ENCODE data around the gene LRRC75A.

Gene LRRC75A

GRCh38 chr17:16471295-16471694, 20.7 kb downstream of the LRRC75A start:
- H3K9me2 ChIP-seq (replicated peaks; ENCODE audit: low read depth, low read length): no peaks in the 10 kb centered on the region
- H2AFZ ChIP-seq (ENCODE audit: low read length): no peak overlapping the region
- no peak overlapping the region for H3K4me2 ChIP-seq (ENCODE audit: low read depth, low read length, poor library complexity, severe bottlenecking)
- no peaks in the 10 kb centered on the region for H4K20me1 ChIP-seq (ENCODE audit: insufficient read depth, low read length, poor library complexity, severe bottlenecking)
- no peaks in the 10 kb centered on the region for H3K4me1 ChIP-seq (ENCODE audit: insufficient read depth, low read length, poor library complexity, severe bottlenecking)
- H3K4me3 ChIP-seq (ENCODE audit: low read length, poor library complexity, severe bottlenecking): no peak overlapping the region
- no peaks in the 10 kb centered on the region for H3K36me3 ChIP-seq (ENCODE audit: insufficient read depth, low read length)
- no peaks in the 10 kb centered on the region for H3F3A ChIP-seq (ENCODE audit: low read depth)
- TF ChIP-seq EZH2phosphoT487 (IDR thresholded peaks at IDR 0.05; ENCODE audit: borderline replicate concordance): no peak
- TF ChIP-seq, protein P1, sequence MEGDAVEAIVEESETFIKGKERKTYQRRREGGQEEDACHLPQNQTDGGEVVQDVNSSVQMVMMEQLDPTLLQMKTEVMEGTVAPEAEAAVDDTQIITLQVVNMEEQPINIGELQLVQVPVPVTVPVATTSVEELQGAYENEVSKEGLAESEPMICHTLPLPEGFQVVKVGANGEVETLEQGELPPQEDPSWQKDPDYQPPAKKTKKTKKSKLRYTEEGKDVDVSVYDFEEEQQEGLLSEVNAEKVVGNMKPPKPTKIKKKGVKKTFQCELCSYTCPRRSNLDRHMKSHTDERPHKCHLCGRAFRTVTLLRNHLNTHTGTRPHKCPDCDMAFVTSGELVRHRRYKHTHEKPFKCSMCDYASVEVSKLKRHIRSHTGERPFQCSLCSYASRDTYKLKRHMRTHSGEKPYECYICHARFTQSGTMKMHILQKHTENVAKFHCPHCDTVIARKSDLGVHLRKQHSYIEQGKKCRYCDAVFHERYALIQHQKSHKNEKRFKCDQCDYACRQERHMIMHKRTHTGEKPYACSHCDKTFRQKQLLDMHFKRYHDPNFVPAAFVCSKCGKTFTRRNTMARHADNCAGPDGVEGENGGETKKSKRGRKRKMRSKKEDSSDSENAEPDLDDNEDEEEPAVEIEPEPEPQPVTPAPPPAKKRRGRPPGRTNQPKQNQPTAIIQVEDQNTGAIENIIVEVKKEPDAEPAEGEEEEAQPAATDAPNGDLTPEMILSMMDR (conservative IDR thresholded peaks at IDR 0.05; ENCODE audit: low read length): no peak
- H3K79me2 ChIP-seq (ENCODE audit: insufficient read depth, low read length): no peaks in the 10 kb centered on the region
- H3K9me3 ChIP-seq (ENCODE audit: insufficient read depth, low read depth, low read length): no peaks in the 10 kb centered on the region
- H3K9ac ChIP-seq (ENCODE audit: low read depth, low read length, poor library complexity, severe bottlenecking): no peak overlapping the region
- no peaks in the 10 kb centered on the region for H3K27me3 ChIP-seq (ENCODE audit: insufficient read depth, low read length, poor library complexity, severe bottlenecking)

- no peaks in the 10 kb centered on the region for H4K20me1 ChIP-seq (ENCODE audit: insufficient read depth, low read length, poor library complexity, severe bottlenecking)
- no peak overlapping the region for H3K4me3 ChIP-seq (ENCODE audit: low read length, poor library complexity, severe bottlenecking)
- H3F3A ChIP-seq (ENCODE audit: low read depth): no peaks in the 10 kb centered on the region
- H3K79me2 ChIP-seq (ENCODE audit: insufficient read depth, low read length): no peaks in the 10 kb centered on the region
- no peaks in the 10 kb centered on the region for H3K27me3 ChIP-seq (ENCODE audit: insufficient read depth, low read length, poor library complexity, severe bottlenecking)
- no peaks in the 10 kb centered on the region for H3K9me3 ChIP-seq (ENCODE audit: insufficient read depth, low read depth, low read length)
- no peak for TF ChIP-seq EZH2phosphoT487 (IDR thresholded peaks at IDR 0.05; ENCODE audit: borderline replicate concordance)
- TF ChIP-seq, protein P1 (conservative IDR thresholded peaks at IDR 0.05; ENCODE audit: low read length): no peak
- peaks cover 6% of the 10 kb centered on the region for H3K4me1 ChIP-seq (ENCODE audit: insufficient read depth, low read length, poor library complexity, severe bottlenecking)
- no peak overlapping the region for H2AFZ ChIP-seq (ENCODE audit: low read length)
- H3K4me2 ChIP-seq (ENCODE audit: low read depth, low read length, poor library complexity, severe bottlenecking): no peak overlapping the region
- no peak overlapping the region for H3K9ac ChIP-seq (ENCODE audit: low read depth, low read length, poor library complexity, severe bottlenecking)
- no peaks in the 10 kb centered on the region for H3K36me3 ChIP-seq (ENCODE audit: insufficient read depth, low read length)
- H3K9me2 ChIP-seq (replicated peaks; ENCODE audit: low read depth, low read length): no peaks in the 10 kb centered on the region
Observed at GRCh38 chr17:16470265-16470664, 21.7 kb downstream of the LRRC75A start.

- Histone ChIP-seq H3K36me3 (ENCODE audit: insufficient read depth, low read length) (no peaks in the 10 kb centered on the region), H2AFZ (ENCODE audit: low read length) (no peak overlapping the region), H3K79me2 (ENCODE audit: insufficient read depth, low read length) (no peaks in the 10 kb centered on the region), H3K27me3 (ENCODE audit: insufficient read depth, low read length, poor library complexity, severe bottlenecking) (no peaks in the 10 kb centered on the region), H3K4me2 (ENCODE audit: low read depth, low read length, poor library complexity, severe bottlenecking) (no peak overlapping the region), H4K20me1 (ENCODE audit: insufficient read depth, low read length, poor library complexity, severe bottlenecking) (no peaks in the 10 kb centered on the region), H3K4me1 (ENCODE audit: insufficient read depth, low read length, poor library complexity, severe bottlenecking) (peaks cover 6% of the 10 kb centered on the region), H3K9me3 (ENCODE audit: insufficient read depth, low read depth, low read length) (no peaks in the 10 kb centered on the region), H3F3A (ENCODE audit: low read depth) (no peaks in the 10 kb centered on the region), H3K9me2 (replicated peaks; ENCODE audit: low read depth, low read length) (no peaks in the 10 kb centered on the region), H3K9ac (ENCODE audit: low read depth, low read length, poor library complexity, severe bottlenecking) (no peak overlapping the region), H3K4me3 (ENCODE audit: low read length, poor library complexity, severe bottlenecking) (no peak overlapping the region)
- no peak for TF ChIP-seq EZH2phosphoT487 (IDR thresholded peaks at IDR 0.05; ENCODE audit: borderline replicate concordance)
- TF ChIP-seq, protein P1 (conservative IDR thresholded peaks at IDR 0.05; ENCODE audit: low read length): no peak
Observed at GRCh38 chr17:16468428-16468992, 23.5 kb downstream of the LRRC75A start.
